H1 (cell line): ENCODE data around the gene ADIRF.

Source experiments
- BRCA1 ChIP-seq: IDR thresholded peaks from 2 replicates; pipeline ENCODE4 v1.6.1; 2012; ENCODE audit warnings: low read depth, low read length, improper control_type of control experiment
- EZH2 ChIP-seq: fragments of 200-600 bp; sonication (generic); IDR thresholded peaks from 2 replicates; pipeline ENCODE4 v1.7.1; 2012; ENCODE audit warnings: low read depth, mild to moderate bottlenecking, moderate library complexity, low read length, inconsistent platforms; ENCODE audit not compliant: severe bottlenecking
- POLR2A ChIP-seq, 2 experiments: IDR thresholded peaks; 1 replicate in 1 of 2; 2 replicates in 1 of 2; pipeline ENCODE4 v1.6.1; 2011; ENCODE audit warnings: low read depth in 2 of 2, low read length in 2 of 2, mild to moderate bottlenecking in 2 of 2; ENCODE audit errors: control extremely low read depth in 1 of 2
- POLR2AphosphoS5 ChIP-seq: IDR thresholded peaks from 2 replicates; pipeline ENCODE4 v1.6.1; 2011; ENCODE audit warnings: low read depth, low read length
- POU5F1 ChIP-seq: IDR thresholded peaks from 2 replicates; pipeline ENCODE4 v1.6.1; 2011; ENCODE audit warnings: low read depth, mild to moderate bottlenecking, low read length, moderate library complexity
- TF ChIP-seq, protein P1 (sequence below), 3 experiments: IDR thresholded peaks; 1 replicate in 2 of 3; 2 replicates in 1 of 3; pipeline versions ENCODE4 v1.5.1 to v1.6.1; 2011; ENCODE audit warnings: low read length in 3 of 3, mild to moderate bottlenecking in 3 of 3, inconsistent platforms in 2 of 3, low read depth in 1 of 3, moderate library complexity in 1 of 3; ENCODE audit not compliant: insufficient read depth in 1 of 3; ENCODE audit errors: control extremely low read depth in 1 of 3

DNA sequence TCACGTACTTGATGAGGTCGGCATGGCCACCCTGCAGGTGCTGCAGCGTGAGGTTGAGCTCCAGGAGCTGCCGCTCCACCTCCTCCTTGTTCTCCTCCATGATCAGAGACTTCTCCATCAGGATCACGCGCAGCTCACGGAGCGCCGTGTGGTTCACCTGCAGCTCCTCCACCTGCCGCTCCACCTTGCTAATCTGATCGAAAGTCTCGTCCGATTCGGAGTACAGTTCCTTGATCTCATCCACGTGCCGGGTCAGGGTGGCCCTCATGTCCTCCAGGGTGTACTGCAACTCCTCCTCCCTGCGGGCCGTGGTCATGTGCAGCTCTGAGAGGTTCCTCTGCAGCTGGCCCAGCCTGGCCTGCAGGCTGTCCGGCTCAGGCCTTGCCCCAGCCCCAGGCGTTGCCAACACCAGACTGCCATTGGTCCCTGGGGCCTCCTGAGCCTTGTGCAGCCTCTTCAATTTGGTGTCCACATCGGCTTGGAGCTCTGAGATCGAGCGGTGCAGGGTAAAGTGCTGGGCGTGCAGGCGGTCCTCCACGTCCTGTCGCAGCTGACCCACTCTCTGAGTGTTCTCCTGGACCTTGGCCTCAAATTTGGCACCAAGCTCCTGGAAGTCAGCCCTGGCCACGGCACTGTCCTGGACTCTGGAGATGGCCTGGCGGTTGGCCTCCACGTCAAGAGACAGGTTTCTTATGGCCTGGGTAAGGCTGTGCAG, 24.8 kb upstream of the ADIRF start:
- TF ChIP-seq EZH2 (no peak), BRCA1 (no peak), POLR2A (IDR thresholded peaks at IDR 0.05; ENCODE audit: control extremely low read depth in 1 of 2, low read depth in 2 of 2, low read length in 2 of 2) (no peak), POU5F1 (no peak), POLR2AphosphoS5 (no peak)
- TF ChIP-seq, protein P1, sequence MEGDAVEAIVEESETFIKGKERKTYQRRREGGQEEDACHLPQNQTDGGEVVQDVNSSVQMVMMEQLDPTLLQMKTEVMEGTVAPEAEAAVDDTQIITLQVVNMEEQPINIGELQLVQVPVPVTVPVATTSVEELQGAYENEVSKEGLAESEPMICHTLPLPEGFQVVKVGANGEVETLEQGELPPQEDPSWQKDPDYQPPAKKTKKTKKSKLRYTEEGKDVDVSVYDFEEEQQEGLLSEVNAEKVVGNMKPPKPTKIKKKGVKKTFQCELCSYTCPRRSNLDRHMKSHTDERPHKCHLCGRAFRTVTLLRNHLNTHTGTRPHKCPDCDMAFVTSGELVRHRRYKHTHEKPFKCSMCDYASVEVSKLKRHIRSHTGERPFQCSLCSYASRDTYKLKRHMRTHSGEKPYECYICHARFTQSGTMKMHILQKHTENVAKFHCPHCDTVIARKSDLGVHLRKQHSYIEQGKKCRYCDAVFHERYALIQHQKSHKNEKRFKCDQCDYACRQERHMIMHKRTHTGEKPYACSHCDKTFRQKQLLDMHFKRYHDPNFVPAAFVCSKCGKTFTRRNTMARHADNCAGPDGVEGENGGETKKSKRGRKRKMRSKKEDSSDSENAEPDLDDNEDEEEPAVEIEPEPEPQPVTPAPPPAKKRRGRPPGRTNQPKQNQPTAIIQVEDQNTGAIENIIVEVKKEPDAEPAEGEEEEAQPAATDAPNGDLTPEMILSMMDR (IDR thresholded peaks at IDR 0.05; ENCODE audit: control extremely low read depth in 1 of 3, insufficient read depth in 1 of 3, low read depth in 1 of 3, low read length in 3 of 3) = no peak
